ENCODE results near the gene AGAP1.

The AGAP1 gene

DNA sequence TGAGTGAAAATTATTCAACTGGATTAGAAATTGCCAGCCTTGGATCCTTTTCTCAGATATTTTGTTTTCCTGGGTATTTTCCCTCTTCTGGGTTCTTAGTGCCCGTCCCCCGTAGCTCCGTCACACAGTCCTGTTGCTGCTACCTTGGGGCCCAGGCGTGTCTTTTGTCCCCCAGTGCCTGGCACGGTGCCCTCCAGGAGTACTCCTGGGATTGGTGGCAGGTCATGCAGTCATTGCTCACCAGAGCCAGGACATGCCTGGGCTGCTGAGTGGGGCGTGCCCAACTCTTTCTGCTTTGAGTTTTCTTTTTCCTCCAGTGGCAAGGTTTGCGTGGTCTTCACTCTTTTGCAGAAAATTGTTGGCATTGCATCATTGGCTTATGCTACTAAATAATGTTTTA, 275.2 kb downstream of the AGAP1 start:
- no peak for DNase-seq (ENCODE audit: low read depth)

DNA sequence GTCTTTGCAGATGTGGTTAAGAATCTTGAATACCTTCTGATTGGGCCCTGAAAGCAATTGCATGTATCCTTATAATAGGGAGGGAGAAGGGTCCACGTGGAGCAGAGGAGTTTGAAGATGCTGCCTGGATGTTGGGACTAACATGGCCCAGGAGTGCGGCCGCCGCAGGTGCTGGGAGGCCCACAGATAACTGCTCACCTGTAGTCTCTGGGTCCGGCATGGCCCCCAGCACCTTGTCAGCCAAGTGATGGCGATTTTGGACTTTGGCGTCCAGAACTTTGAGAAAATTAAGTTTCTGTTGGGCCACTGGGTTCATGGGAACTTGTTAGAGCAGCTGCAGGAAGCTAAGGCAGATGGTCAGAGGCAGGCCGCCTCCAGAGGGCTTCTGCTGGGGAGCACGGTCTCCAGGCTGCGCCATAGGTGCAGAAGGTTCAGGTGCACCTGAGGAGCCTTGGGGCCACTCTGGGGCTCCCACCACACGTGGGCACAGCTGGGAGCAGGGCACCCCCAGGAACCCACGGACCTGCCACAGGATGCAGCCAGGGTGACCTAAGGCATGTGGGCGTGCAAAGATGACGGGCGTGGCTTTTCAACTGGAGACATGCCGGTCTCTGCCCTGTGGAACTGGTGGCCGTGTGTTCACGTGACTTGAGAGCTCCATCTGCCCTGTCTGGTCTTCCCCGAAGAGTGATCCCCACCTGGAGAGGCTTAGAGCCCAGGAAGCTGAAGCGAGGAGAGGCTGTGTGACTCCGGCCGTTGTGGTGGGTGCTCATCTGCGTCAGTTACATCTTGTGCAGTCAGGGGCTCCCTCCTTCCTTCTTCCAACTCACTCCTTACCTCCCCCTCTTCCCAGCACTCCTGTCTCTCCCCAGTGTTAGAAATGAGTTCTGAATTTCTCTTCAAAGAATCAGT, 277.3 kb downstream of the AGAP1 start:
- DNase-seq (ENCODE audit: low read depth), result no peak

DNA sequence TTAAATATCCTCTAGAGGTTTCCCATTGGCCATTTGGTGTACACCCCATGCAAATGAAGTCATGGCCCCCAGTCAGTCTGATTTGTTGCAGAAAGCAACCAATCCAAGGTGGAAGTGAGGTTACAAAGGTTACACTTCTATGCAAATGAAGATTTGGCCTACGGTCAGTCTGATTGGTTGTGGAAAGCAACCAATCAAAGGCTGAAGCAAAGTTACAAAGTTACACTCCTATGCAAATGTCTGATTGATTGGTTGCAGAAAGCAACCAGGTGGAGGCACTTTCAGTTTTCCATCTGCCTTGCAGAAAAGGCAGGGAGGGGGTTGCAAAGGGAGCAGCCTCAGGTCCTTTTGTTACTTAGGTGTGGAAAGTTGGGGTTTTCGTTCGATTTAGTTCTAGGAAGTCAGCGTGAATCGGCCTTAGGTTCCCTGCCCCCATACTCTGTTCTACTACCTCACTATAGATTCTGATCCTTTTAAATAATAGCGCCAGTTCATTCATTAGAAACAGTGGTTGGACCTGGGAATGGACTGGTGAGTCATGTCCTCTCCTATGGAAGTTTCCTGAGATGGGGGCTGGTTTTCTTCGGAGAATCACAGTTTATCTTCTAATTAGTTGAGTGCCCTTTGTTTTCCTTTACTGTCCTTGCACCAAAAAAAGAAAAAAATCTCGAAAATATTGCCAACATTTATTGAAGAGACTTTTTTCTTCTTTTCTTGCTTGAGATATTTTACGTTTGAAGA, 279.5 kb downstream of the AGAP1 start:
- no peak for DNase-seq (ENCODE audit: low read depth)

DNA sequence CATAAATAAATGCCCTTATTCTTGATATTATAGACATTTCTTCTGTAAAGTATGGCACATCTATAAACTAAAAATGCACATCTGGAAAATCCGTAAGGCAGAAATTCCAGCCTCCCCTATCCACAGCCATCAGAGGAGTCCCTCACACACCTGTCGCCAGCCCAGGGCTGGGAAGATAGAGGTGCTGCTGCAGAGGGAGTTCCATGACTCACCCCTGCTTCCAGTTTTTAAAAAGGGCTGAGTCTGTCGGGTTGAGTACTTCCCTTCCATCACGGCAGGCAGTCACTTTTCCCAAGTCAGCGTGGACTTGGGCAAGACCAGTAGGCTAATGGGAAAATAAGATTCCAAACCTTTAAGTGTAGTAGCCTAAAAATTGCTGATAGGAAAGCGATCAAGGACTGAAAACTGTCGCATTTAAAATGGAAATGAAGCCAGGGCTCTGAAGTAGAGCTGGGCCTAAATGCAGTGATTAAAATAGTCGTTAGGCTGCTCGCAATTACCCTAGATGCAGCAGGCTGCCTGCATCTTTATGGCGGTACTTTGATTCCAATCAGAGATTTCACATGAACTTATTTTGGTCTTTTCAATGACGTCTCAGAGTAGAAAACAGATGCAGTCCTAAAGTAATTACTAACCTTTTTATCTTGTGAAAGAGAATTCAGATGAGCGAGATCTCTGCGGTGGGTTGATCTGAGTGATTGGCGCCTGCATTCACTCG, 280.5 kb downstream of the AGAP1 start:
- DNase-seq (ENCODE audit: low read depth), result no peak

DNA sequence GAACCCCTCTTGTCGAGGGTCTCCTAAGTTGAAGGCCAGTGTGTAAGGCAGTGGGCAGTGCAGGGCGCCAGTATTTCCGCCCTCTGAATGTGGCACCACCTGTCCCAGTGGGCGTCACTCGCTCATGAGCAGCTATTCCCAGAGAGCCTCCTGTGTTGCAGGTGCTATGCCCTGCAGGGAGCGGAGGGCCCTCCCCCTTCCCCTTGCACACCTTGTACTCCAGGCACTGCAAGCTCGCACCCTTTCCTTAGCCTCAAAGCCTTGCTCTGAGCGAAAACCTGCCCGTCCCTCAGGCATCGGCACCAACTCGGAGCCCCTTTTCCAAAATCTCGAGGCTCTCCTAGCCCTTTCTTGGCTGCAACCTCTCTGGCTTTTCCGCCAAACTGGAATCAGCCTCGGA, 282.7 kb downstream of the AGAP1 start:
- no peak for DNase-seq (ENCODE audit: low read depth)

DNA sequence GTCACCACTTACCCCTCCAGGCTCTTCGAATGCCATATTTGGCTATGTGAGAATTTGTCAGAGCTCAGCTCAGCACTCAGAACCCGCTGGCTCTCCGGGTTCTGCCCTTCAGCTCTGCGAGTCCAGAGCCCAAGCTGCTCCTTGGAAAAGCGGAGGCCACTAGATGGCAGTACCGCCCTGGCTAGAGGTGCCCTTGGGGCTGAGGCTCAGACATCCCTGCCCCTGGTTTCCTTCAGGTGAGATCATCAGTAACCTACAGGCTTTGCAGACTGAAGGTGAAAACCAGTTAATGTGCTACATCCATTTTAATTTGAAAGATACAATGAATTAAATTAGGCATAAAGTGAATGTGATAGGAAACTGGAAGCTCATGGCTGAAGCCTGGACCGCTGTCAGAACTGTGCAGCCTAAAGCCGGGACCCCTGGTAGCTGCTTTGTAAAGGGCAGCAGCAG, 285.6 kb downstream of the AGAP1 start:
- DNase-seq (ENCODE audit: low read depth), result peak; percentile 40

DNA sequence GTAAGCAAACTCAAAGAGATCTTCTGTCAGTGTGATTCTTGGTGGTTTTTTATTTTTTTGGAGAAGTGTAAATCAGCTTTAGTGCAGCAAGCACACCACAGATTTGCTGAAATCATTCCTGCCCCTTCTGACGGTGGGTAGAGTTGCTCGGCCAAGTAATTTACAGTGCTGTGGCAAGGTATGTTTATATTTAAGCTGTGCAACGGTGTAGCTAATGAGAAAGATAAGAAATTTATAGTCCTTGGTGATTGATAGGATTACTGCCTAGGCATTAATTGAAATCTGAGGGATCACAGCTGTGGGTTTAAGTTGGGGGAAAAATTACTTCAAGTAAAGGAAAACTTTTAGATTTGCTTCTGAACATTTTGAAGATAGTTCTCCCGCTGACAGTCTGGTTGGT, 286.6 kb downstream of the AGAP1 start:
- no peak for DNase-seq (ENCODE audit: low read depth)

DNA sequence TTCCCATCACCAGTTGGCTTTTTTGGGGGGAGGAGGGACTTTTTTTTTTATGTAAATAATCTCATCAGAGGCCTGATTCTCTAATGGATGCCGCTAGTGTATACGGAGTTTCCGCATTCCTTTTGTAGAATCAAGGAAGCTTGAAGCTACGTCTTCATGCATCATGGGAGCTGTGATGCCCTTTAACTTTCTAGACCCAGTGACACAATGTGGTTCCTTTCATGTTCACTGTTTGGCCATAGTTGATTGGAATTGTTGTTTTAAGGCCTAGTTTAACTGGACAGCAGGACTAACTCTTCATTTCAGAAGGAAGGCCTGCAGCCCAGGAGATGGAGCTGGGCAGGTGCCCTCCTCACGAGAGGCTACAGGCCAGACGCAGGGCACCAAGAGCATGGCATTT, 287.9 kb downstream of the AGAP1 start:
- DNase-seq (ENCODE audit: low read depth), result no peak

DNA sequence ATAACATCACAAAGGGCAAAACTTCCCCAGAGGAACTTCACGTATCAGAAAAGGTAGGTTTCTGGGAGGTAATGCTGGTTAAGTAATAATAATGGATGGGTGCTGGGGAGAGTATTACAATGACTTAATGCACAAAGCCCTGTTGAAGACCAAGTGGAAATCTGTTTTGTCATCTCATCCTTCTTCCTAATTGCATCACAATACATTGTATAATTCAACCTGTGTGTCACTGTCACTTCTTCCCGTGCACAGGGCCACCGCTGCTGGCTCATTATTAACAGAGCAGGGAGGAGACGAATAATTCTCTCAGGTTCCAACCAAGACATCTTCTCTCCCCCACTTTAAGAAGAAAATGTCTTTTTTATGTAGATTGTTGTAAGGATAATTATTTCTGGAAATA, 290.9 kb downstream of the AGAP1 start:
- no peak for DNase-seq (ENCODE audit: low read depth)

DNA sequence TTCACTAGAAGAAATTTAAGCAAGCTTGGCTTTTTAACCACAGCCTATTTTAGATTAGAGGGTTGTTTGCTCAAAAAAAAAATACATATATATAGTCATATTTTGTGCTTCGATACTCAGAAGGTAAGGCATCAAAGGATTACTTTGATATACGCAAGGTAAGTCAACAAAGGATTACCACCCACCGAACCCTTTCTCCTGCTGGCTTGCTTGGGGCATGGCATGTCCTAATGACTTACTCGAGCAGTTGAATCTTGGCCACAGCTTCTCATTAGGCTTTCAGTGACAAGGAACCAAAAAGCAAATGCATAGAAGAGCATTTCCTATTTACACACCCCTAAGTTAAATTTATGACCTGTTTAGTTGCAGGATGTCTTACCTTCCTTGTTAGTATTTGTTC, 295.7 kb downstream of the AGAP1 start:
- DNase-seq (ENCODE audit: low read depth), result no peak

DNA sequence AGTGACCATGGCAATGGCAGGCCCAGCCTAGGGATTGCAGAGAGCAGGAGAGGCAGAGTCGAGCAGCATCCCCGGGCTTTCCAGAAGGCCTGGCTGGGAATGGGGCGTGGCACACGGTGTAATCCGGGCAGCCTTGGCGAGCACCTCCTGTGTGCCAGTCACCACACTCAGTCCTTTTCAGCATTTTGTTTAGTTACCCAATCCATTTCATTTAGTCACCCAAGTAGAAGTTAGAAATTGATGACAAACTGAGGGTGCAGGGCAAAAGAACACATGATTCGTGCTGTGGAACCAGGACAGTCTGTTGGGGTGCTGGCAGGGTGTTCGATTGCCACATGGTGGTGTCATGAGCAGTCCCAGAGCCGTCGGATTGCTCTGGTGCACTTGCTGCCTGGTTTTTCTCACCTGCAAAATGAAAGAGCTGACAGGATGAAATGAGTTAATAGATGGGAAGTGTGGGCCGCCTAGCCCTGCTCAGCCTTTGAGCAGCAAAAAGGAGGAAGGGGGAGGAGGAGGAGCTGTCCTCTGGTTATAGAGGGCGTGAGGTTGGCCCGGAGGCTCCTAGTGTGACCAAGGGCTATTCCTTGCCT, 299.4 kb downstream of the AGAP1 start:
- DNase-seq (ENCODE audit: low read depth), result no peak

DNA sequence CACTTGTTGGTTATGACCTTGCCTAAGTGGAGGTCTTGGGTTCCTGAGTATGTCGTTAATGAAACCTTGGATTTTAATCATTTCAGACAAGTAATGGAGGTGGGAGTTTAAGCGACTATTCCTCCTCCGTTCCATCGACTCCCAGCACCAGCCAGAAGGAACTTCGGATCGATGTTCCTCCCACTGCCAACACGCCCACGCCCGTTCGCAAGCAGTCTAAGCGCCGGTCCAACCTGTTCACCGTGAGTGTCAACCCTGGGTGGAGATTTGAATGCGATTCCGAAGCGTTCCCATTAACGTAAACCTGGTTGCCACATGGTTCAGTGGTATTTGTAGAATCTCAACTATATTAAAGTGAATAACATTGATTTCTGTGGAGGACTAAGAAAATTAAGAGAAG, 305.4 kb downstream of the AGAP1 start:
- DNase-seq (ENCODE audit: low read depth), result no peak

DNA sequence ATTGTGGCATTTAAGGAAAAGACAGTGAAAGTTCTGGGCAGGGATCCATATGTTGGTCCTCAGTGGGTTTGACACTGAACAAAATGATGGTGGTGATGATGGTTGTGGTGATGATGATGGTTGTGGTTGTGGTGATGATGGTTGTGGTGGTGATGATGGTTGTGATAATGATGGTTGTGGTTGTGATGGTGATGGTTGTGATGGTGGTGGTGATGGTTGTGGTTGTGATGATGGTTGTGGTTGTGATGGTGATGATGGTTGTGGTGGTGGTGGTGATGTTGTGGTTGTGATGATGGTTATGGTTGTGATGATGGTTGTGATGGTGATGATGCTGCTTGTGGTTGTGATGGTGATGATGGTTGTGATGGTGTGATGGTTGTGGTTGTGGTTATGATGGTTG, 308.7 kb downstream of the AGAP1 start:
- no peak for DNase-seq (ENCODE audit: low read depth)

DNA sequence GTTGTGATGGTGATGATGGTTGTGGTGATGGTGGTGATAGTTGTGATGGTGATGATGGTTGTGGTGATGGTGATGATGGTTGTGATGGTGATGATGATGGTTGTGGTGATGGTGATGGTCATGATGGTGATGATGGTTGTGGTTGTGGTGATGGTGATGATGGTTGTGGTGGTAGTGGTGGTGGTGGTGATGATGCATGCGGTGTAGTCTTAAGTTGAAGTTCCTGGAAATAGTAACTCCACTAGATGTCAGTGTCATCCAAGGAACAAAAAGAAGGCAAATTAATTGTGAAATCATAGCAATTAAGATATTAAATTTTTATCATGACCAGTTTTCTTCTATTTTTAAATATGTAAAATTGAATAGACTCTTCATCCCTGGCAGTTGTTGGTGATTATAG, 309.2 kb downstream of the AGAP1 start:
- DNase-seq (ENCODE audit: low read depth), result no peak

DNA sequence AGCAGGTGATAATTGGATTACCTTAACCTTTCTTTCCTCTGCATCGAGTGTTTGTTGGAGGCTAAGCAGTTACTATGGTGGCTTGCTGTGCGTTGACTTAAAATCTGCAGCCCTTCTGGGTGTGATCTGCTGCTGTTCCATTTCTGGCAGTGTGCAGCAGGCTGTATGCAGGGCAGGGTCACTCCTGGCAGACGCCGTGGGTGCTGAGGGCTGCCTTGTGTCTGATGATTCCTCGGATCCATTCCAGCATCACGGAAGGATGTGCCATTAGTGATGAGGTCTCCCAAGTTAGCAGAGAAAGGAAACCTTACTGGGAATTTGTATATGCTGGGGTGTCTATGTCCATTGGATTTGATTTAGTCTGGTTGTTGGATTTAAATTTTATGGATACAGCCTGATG, 310.8 kb downstream of the AGAP1 start:
- no peak for DNase-seq (ENCODE audit: low read depth)

DNA sequence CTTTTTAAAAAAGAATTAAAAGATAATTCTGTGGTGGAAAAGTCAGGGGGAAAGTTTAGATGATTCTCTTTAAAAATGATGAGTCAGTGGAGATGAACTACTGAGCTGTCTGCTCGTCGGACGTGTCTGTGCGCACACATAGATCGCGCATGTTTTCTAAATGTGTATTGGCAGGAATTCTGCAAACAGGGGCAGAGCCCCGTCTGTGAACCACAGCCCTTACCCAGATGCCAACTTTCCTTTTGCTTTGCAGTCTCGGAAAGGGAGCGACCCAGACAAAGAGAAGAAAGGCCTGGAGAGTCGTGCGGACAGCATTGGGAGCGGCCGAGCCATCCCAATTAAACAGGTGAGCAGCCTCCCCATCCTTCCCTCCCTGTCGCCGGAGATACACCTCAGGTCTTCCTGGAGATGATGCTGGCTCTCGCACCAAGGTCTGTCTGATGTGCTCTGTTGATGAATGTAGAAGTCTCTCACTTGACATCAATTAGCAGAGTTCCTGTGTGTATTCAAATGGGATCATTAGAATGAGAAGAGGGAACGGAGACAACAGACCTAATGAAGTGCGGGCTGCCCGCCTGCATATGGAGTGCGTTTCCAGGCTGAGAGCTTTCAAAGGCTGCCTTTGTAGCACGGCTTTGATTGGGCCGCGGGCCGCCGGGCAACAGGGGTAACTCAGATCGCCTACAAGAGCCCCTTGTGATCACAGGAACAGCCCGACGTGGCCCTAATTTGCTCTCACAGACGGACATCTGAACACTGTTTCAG, 313.3 kb downstream of the AGAP1 start:
- DNase-seq (ENCODE audit: low read depth), result no peak

DNA sequence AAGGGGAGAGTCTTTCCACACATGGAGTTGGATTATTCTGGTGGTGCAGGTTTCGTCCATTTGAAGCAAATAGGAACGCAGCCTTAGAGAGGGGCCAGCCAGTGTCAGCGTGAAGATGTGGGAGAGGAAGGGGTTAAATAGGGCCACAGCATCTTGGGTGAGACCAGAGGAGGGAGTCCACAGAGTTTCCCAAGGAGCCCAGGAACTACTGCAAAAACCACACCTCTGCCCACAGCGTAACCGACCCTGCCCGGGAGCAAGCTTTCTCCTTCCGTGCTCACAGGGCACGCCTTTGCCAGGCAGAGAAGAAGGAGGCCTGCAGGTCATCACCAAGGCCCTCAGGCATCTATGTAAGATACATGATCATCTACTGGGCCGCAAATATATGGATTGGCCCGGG, 314.5 kb downstream of the AGAP1 start:
- no peak for DNase-seq (ENCODE audit: low read depth)

DNA sequence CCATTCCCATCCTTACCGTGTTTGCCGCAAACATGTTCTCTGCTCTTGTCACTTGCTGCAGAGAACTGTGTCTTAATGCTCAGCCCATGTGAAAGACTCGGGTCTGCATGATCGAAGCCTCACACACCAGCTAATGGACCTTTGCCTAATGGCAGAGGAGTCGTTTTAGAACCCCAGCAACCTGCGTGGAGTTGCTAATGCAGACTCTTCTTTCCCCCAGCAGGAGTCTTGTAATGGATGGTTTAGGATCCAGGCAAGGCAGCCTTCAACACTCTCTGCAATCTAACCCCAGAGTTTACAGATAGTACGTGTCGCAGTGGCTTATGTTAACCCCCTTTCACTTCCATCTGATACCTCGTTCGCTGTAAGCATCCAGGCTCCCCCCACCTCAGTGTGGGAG, 316.4 kb downstream of the AGAP1 start:
- DNase-seq (ENCODE audit: low read depth), result no peak

DNA sequence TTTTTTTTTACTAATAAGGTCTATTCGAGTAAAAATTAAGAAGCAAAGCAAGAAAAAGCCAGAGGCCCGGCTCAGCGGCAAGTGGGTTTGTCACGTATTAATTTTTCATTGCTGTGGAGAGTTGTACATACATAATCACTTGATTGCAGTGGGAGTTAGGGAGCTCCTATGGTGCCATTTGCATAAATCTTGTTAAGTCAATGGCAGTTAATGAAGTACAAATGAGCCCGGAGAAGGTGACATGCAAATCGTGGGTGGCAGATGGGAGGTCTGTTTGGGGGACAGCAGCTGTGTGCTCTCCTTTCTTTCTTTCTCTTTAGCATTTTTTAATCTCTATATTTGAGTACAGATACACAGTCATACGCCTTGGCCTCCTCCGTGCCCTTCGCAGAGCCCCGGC, 317.0 kb downstream of the AGAP1 start:
- no peak for DNase-seq (ENCODE audit: low read depth)

DNA sequence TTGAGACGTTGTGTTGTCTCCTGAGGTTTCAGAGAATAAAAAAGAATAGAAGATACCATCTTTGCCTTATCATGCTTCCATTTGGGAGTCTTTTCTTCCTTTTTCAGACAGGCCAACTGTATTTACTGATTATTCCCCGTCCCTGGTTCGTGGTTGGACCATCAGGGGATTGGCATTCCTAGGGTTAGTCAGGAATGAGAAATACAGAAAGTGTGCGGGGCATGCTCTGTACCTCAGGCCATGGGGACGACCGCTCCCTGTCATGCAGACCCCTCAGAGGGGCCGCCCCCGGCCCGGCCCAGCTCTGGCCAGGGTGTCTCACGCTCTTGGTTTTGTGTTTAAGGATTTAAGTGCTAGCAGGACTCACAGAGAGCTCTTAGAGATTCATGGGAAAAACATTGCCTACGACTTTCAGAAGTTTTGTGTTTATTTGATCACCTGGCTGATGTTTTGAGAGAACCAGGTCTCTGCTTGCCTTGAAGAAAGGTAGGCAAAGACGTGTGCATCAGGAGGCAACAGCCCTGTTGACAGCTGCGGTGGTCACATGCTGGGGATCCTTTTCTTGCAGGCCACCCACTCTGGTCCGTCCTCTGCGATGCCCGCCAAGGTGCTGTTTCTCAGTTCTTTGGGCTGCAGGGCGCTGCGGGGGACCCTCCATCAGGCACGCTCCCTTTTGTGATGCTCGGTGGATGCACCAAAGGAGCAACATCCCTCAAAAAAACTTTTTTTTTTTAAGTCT, 317.8 kb downstream of the AGAP1 start:
- DNase-seq (ENCODE audit: low read depth), result no peak

DNA sequence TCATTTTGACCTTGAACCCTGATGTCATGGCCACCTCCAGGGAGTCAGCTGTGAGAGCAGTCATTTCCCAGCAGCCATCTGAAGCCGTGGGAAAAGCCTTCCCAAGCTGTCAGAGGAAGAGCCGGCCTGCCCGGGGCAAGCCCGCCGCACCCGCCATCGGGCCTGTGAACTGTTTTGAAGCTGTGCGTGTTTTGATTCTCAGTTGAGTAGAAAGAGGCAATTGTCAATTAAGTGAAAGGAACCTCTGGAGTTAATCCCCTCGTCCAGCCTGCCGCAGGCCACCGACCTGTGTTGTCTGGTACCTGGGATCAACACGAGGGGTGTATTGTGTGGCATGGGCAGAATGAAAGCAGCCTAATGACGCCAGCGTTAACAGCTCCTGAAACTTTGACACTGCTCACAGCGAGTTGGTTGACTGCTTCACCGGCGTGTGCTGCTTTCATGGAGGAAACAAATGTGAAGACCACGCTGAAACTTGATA, 318.4 kb downstream of the AGAP1 start:
- no peak for DNase-seq (ENCODE audit: low read depth)

All from activated T-cell treated with anti-CD3 and anti-CD28 coated beads for 1 hour (primary cell).